ACC112 (cell line): ENCODE measurements around the gene AP2M1.
"Not testable (repeated sequence)": the region's sequence is repeated elsewhere in the genome, so short reads cannot be mapped to it uniquely, and the experiment has no call there.

ENCODE experiments used
- H2AFZ ChIP-seq: fragments of 200-600 bp; sonication (generic); one replicate; pipeline ENCODE4 v1.6.0; 2017; ENCODE audit warnings: antibody characterized with exemption, low read length; ENCODE audit not compliant: unreplicated experiment
- H3K27ac ChIP-seq: fragments of 200-600 bp; sonication (generic); 2 replicates; pipeline ENCODE4 v1.5.1; 2014; ENCODE audit warnings: low read depth, mild to moderate bottlenecking, antibody characterized with exemption, low read length, moderate library complexity
- H3K27me3 ChIP-seq: fragments of 200-600 bp; sonication (generic); 2 replicates; pipeline ENCODE4 v1.6.1; 2014; ENCODE audit warnings: mild to moderate bottlenecking, antibody characterized with exemption, low read length, moderate library complexity, mixed read lengths; ENCODE audit not compliant: insufficient read depth
- H3K36me3 ChIP-seq: fragments of 200-600 bp; sonication (generic); 2 replicates; pipeline ENCODE4 v1.6.1; 2016; ENCODE audit warnings: mild to moderate bottlenecking, antibody characterized with exemption, low read length, moderate library complexity, mixed read lengths; ENCODE audit not compliant: insufficient read depth
- H3K4me1 ChIP-seq: fragments of 200-600 bp; sonication (generic); one replicate; pipeline ENCODE4 v1.6.1; 2016; ENCODE audit warnings: low read length, mixed read lengths; ENCODE audit not compliant: insufficient read depth, unreplicated experiment, control insufficient read depth
- H3K4me3 ChIP-seq: fragments of 200-600 bp; sonication (generic); 2 replicates; pipeline ENCODE4 v1.5.1; 2014; ENCODE audit warnings: mild to moderate bottlenecking, low read depth, low read length
- H3K79me2 ChIP-seq: fragments of 200-600 bp; sonication (generic); one replicate; pipeline ENCODE4 v1.6.0; 2016; ENCODE audit warnings: low read length; ENCODE audit not compliant: control insufficient read depth, unreplicated experiment, insufficient read depth

The AP2M1 gene

DNA sequence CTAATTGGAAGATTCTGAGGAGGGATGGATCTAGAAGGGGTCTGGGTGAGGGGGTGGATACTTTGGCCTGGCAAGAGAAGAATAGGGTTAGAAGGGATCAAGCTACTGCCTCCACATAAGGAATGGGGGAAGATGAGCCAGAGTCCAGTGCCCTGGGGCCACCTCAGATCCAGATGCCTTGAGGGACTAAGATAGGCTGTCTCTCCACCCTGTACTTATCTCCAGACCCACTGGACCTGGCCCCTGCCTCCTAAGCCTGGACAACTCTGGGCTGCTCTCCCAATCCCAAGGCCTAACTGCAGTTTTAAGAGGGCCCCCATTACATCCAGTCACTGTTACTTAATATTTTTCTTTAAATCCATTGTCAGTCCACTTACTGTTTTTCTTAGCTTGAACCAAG is 17.4 kb upstream of the AP2M1 start:
- peaks cover 64% of the 10 kb centered on the region for H3K79me2 ChIP-seq
- H3K27ac ChIP-seq, result peak overlapping the region; percentile 68; the same call in 1 of the 2 replicates

DNA sequence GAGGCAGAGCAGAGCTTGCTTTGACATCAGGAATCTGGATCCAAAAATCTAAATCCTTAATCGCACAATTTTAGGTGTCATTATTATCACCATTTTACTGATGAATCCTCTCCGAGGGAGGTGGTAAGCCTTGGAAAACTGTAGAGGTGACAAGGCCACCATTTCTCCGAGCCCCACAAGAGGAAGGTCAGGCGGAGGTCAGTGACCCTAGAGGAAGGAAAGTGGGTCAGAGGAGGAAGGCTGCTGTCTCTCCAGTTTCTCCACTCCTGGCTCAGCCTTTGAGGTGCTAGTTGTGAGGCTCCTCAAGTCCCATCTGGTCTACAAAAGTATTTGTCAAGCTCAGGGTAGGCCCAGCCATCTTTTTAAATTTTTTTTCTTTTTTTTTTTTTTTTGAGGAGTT is 16.3 kb upstream of the AP2M1 start:
- H3K27ac ChIP-seq, result no peak overlapping the region
- no peak overlapping the region for H2AFZ ChIP-seq
- peaks cover 23% of the 10 kb centered on the region for H3K4me1 ChIP-seq
- H3K4me3 ChIP-seq, result peak overlapping the region; percentile 97
- H3K79me2 ChIP-seq, result peaks cover 72% of the 10 kb centered on the region
- H3K27me3 ChIP-seq, result no peaks in the 10 kb centered on the region
- H3K36me3 ChIP-seq, result 0 out of 2 replicates have a peak, but pooled peaks cover 2% of the 10 kb centered on the region

More for the DNA sequence above, 17.4 kb upstream of the AP2M1 start:
- Histone ChIP-seq H3K4me1 (peaks cover 23% of the 10 kb centered on the region), H2AFZ (no peak overlapping the region), H3K4me3 (peak overlapping the region; percentile 97), H3K36me3 (no peaks in the 10 kb centered on the region), H3K27me3 (no peaks in the 10 kb centered on the region)

GRCh38 chr3:184160456-184160855 is 14.2 kb upstream of the AP2M1 start:
- peaks cover 12% of the 10 kb centered on the region for H3K36me3 ChIP-seq
- H3K27ac ChIP-seq, result peak overlapping the region; percentile 74
- peak overlapping the region; percentile 50; the same call in 1 of the 2 replicates for H3K4me3 ChIP-seq
- H3K4me1 ChIP-seq, result peaks cover 23% of the 10 kb centered on the region
- H3K27me3 ChIP-seq, result no peaks in the 10 kb centered on the region
- H2AFZ ChIP-seq, result no peak overlapping the region
- H3K79me2 ChIP-seq, result peaks cover 84% of the 10 kb centered on the region

- not testable (repeated sequence) for H2AFZ ChIP-seq, H3K27ac ChIP-seq, H3K27me3 ChIP-seq, H3K4me3 ChIP-seq
- Histone ChIP-seq H3K79me2 (peaks cover 67% of the 10 kb centered on the region), H3K36me3 (peaks cover 29% of the 10 kb centered on the region), H3K4me1 (peaks cover 22% of the 10 kb centered on the region)
Observed at GRCh38 chr3:184162571-184163070, 12.0 kb upstream of the AP2M1 start.

- Histone ChIP-seq H3K27ac (no peak overlapping the region), H3K4me3 (no peak overlapping the region), H3K27me3 (no peaks in the 10 kb centered on the region), H2AFZ (no peak overlapping the region), H3K4me1 (peaks cover 33% of the 10 kb centered on the region), H3K79me2 (peaks cover 50% of the 10 kb centered on the region), H3K36me3 (peaks cover 33% of the 10 kb centered on the region)
Observed at GRCh38 chr3:184164648-184165330, 9.9 kb upstream of the AP2M1 start.

GRCh38 chr3:184165543-184165942 is 9.1 kb upstream of the AP2M1 start:
- Histone ChIP-seq H2AFZ (no peak overlapping the region), H3K27me3 (no peaks in the 10 kb centered on the region), H3K4me3 (no peak overlapping the region), H3K36me3 (peaks cover 33% of the 10 kb centered on the region), H3K27ac (no peak overlapping the region), H3K79me2 (peaks cover 44% of the 10 kb centered on the region), H3K4me1 (peaks cover 27% of the 10 kb centered on the region)

GRCh38 chr3:184166671-184167070 is 8.0 kb upstream of the AP2M1 start:
- Histone ChIP-seq H3K4me1 (peaks cover 32% of the 10 kb centered on the region), H3K27ac (no peak overlapping the region), H3K4me3 (no peak overlapping the region), H3K79me2 (peaks cover 33% of the 10 kb centered on the region), H2AFZ (no peak overlapping the region), H3K27me3 (no peaks in the 10 kb centered on the region), H3K36me3 (peaks cover 33% of the 10 kb centered on the region)

DNA sequence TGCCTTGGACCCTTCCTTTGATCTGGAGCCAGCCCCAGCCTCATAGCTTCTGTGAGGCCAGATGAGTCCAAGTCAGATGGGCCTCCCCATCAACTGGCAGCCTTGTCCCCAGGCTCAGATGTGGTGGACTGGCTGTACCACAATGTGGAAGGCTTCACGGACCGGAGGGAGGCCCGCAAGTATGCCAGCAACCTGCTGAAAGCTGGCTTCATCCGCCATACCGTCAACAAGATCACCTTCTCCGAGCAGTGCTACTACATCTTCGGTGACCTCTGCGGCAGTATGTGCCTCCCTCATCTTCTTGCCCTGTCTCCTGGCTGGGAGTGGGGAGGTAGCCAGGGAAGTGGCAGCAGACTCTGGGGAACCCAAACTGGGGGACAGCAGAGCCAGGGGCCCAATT is 6.9 kb upstream of the AP2M1 start:
- Histone ChIP-seq H3K27me3 (no peaks in the 10 kb centered on the region), H3K36me3 (peaks cover 39% of the 10 kb centered on the region), H2AFZ (no peak overlapping the region), H3K4me1 (peaks cover 41% of the 10 kb centered on the region), H3K27ac (peak overlapping the region; percentile 91), H3K79me2 (peaks cover 25% of the 10 kb centered on the region), H3K4me3 (no peak overlapping the region)

- Histone ChIP-seq H3K27me3 (no peaks in the 10 kb centered on the region), H3K36me3 (peaks cover 36% of the 10 kb centered on the region), H3K27ac (peak overlapping the region; percentile 91), H3K79me2 (peaks cover 17% of the 10 kb centered on the region), H3K4me3 (peak overlapping the region; percentile 43; the same call in 1 of the 2 replicates), H3K4me1 (peaks cover 47% of the 10 kb centered on the region), H2AFZ (no peak overlapping the region)
Observed at GRCh38 chr3:184168363-184169120, 6.1 kb upstream of the AP2M1 start.

DNA sequence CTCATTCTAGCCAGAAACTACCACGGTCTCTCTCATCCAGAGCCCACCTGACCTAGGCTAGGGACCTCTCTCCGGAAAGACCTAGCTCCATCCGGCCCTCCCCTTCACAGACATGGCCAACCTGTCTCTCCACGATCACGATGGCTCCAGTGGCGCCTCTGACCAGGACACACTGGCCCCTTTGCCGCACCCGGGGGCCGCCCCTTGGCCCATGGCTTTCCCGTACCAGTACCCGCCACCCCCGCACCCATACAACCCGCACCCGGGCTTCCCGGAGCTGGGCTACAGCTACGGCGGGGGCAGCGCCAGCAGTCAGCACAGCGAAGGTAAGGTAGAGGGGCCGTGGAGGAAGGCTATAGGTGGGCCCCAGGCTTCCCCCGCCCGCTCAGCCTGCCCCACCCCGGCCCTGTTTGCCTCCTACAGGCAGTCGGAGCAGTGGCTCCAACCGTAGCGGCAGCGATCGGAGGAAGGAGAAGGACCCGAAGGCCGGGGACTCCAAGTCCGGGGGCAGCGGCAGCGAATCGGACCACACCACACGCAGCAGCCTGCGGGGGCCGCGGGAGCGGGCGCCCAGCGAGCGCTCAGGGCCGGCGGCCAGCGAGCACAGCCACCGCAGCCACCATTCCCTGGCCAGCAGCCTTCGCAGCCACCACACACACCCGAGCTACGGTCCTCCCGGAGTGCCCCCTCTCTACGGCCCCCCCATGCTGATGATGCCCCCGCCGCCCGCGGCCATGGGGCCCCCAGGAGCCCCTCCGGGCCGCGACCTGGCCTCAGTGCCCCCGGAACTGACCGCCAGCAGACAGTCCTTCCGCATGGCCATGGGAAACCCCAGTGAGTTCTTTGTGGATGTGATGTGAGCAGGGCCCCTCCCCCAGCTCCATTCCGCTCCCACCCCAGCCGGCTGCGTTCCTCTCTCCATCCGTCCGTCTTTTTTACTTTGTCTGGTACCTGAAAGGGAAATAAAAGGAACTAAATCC is 4.5 kb upstream of the AP2M1 start:
- Histone ChIP-seq H3K4me3 (no peak overlapping the region), H3K27ac (no peak overlapping the region), H2AFZ (no peak overlapping the region), H3K4me1 (peaks cover 55% of the 10 kb centered on the region), H3K36me3 (peaks cover 34% of the 10 kb centered on the region), H3K79me2 (peaks cover 14% of the 10 kb centered on the region), H3K27me3 (no peaks in the 10 kb centered on the region)
